ENCODE measurements around the gene MYCBPAP.

The MYCBPAP gene

DNA sequence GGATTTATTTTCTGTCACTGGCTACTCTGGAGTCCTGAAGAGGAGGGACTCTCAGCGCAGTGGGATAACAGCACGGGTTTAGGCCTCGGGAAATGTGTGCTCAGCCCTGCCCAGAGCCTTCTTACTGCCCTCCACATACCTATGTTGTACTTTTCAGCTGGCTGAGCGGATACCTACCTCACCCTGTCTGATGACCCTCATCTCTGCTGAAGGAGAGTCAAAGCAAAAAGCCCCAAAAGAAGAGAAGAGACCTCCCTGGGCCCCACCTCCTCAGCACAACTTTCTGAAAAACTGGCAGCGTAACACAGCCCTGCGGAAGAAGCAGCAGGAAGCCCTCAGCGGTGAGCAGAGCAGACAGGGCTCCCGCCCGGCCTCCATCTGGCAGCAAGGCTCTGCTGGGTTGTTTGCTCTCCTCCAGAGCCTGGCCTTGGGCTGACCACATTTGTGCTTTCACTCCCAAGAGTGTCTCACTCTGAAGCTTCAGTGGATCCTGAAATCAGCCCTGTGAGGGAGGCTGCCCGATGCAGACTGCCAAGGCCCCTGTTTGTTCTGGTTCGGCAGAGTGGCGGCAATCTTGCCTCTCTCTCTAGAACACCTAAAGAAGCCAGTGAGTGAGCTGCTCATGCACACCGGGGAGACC, 10.3 kb downstream of the MYCBPAP start:
- DNase-seq = no peak

DNA sequence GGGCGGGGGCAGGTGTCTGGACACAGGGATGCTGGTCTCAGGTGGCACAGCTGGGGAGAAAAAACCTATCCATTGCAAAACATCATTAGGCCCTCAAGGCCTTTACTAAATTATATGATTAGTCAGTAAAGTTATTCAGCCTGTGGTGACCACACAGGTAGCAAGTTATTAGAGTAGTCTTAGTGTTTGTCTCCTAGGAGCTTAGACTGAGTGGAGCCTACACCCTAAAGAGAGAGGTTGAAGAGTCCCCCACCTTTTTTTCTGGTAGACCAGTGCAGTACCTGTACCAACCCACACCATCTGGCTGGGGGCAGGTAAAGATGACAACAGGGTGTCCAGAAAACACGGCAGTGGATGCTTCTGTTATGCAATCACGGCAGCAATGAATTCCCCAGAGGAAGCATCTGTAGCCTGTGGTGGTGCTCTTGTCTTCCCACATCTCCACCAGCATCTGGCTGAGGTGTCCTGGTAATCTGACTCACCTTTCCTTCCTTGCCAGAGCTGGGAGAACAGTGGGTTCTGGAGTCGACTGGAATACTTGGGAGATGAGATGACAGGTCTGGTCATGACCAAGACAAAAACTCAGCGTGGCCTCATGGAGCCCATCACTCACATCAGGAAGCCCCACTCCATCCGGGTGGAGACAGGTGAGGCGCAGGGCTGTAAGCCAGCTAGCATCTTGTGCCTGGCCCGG, 11.0 kb downstream of the MYCBPAP start:
- DNase-seq = no peak

DNA sequence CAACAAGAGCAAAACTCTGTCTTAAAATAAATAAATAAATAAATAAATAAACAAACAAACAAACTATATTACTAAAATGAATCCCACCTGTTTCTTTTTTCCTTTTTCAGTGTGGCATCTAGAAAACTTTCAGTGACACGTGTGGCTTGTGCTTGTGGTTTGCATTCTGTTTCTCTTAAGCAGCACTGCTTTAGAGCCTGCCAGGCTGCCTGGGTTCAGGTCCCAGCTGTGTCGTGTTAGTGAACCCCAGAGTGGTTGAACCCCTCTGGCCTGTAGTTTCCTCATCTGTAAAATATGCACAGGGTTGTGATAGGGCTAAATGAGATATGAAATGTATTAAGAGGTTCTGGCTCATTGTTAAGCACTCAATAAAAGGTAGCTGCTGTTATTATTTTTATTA, 12.2 kb downstream of the MYCBPAP start:
- no peak for DNase-seq

DNA sequence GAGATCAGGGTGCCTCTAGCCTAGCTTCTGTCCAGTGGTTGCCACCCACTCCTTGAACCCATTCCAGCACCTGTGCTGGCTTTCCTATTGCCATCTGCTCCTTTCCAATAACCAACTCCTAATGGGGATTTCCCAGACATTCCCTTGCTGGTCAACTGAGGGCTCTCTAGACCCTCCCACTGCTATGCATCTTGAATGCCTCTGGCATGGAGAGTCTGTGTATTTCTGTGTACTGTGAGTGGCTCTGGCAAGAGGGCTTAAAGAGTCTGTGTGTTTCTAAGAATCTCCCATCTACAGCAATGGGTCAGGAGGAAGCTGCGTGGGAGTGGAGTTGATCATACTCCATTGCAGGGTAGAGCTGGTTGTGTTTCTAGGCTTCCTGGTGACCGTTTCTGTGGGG, 13.3 kb downstream of the MYCBPAP start:
- DNase-seq = no peak

DNA sequence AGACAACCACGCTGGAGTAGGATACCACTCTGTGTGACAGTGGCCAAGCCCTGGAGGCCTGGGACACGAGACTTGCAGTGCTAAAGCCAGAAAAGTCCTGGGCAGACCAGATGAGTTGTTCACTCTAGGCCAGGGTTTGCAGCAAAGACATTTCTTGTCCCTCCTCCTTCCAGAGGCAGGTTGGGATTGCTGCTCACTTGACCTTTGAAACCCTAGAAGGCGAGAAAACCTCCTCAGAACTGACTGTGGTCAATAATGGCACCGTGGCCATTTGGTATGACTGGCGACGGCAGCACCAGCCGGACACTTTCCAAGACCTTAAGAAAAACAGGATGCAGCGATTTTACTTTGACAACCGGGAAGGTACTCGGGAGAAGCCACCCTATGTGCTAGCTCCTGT, 14.5 kb downstream of the MYCBPAP start:
- DNase-seq = no peak

DNA sequence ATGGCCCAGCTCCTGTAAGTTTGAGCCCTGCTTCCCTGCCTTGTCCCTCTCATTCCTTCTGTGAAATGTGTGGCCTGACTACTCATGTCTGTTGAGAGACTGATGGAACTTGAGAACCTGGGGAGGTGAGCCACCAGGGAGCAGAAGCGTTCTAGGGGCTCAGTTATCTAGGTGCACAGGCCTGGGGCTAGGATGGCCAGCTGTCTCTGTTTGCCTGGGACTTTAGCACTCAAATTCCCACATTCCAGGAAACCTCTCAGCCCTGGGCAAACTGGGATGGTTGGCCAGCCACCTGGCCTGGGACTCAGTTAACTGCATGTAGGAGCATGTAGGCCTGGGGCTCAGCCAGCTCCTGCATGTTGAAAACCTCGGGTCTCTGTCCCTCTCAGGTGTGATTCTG, 15.0 kb downstream of the MYCBPAP start:
- no peak for DNase-seq

DNA sequence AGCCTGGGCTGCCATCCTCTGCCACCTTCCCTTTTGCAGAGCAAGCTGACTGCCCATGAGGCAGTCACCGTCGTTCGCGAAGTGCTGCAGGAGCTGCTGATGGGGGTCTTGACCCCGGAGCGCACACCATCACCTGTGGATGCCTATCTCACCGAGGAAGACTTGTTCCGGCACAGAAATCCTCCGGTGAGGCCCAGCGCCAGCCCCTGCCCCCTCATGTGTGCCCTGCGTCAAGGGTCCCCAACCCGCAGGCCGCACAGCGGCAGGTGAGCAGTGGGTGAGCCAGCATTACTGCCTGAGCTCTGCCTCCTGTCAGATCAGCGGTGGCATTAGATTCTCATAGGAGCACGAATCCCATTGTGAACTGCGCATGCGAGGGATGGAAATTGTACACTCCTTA, 16.6 kb downstream of the MYCBPAP start:
- no peak for DNase-seq

DNA sequence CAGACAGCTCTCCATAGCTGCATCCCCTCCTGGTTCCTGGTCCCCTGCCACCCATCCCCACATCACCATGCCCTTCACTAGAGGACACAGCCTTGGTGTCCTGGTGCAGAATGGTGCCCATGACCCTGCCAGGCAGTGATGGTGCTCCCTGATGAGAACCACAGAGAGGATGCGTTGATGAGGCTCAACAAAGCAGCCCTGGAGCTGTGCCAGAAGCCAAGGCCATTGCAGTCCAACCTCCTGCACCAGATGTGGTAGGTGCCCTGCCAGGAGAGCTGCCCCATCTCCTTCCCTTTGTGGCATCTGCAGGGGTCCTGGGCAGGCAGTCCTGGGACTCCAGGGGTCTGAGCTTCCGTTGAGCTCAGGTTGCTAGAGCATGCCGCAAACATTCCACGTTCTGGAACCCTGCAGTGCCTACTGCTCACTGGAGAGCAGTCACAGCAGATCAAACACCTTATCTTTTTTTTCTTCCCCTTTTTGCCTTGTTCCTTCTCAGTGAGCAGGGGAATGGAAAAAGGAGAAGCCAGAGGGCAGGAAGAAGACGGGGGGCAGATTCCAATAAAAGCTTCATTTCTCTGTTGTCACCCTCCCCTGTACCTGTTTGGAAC, 19.0 kb downstream of the MYCBPAP start:
- no peak for DNase-seq

DNA sequence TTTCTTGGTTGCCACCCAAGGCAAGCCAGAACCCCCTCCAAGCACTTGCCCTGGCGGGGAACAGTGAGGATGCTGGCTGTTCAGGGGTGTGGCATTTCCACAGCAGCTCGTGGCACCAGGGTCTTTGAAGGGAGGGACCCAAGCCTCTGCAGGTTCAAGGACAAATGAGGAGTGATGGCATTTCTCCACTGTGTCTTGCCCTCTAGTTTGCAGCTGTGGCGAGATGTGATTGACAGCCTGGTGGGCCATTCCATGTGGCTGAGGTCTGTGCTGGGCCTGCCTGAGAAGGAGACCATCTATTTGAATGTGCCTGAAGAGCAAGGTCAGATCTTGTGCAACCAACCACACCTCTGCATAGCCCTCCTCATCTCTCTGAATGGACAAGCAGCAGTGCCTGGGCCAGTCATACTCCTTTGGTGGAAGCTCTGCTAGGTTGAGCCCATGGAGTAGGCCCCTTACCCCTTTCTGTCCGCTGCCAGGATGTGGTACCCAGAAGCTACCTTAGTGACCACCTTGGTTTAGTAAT, 19.8 kb downstream of the MYCBPAP start:
- DNase-seq = no peak

DNA sequence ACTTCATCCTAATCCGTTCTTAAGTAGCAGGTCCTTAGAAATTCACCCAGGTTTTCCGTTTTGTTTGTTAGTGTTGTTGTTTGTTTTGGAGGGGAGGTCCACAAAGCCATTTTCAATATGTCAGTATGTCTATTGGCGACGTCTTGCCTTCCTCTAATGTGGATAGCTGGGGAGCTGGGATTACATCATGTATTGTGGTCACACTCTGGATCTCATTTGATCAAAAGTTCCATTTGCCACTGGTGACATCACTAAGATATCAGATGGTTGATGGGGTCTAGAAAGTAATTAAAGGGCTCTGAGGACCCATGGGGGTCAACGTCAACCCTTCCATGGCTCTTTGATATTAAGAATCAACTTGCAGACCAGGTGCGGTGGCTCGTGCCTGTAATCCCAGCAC, 21.6 kb downstream of the MYCBPAP start:
- DNase-seq = no peak

DNA sequence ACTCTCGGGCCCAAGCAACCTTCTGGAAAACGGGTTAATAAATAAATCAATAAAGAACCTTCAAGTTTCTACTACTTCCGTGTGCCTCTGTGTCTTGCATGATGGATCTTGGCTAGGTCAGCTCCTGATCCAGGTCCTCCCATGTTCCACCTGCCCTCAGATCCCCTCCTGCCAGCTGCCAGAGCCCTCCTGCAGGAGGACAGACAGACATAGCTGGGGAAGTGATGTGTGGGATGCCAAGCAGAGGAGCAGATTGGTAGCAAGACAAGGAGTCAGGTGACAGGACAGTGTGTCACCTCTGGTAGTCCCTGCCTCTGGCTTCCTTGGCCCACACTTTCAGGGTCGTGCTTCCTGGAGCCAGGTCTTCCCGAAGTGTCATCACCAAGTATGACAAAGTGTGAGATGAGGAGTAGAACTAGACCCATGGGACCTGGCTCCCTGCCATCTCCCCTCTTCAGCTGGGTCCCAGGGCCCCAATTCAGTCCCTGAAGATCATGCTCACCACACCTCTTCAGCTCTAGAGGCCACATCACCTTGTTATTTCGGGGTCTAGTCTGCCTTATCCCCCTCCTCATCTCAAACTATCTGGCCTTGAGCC, 23.3 kb downstream of the MYCBPAP start:
- DNase-seq = no peak

DNA sequence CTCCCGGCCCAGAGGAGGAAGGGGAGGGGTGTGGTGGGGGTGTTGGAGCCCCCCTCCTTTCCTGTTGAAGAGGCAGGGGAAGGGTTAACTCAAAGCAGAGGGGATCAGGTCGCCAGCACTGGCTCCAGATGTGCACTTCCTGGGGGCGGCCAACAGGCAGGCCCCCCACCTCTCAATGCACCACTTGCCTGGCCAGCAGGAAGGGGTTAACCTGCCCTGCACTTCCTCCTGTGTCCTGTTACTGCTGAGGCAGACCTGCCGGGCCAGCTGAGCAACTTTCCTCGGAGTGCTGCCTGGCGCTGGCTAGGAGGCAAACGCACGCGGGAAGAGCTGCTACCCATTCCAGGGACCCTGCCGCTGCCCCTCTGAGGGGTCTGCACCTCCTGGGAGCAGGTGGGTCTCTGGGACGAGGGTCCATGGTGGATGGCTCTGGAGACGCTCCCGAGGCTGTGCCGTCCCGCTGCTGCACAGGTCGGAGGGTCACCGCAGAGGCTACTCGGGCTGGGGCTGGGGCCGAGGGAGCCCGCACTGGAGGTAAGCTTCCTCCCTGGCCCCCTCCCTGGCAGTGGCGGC, 24.3 kb downstream of the MYCBPAP start, which contains the start of gene EPN3:
TSS of gene EPN3 (plus strand) at position 284 of the 573 bp plus-strand sequence. CDS start 3,822 bp downstream, outside the sequence.
- no peak for DNase-seq

DNA sequence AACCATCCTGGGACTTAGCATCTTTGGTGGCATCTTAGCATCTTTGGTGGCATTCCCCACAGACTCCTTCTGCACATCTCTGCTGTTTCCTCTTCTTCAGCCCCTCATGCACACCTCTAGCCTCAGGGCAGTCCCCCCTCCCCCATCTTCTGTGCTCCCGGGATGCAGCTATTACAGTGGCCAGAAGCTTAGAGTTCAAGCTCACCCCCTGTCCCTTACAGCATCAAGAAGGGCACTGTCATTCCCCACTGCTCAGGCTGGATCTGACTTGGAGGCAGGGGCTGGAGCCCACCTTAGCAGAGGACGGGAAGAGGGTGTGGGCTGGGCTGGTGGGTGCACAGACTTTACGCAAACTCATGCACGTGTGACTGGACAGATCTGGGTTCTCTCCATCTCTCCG, 24.9 kb downstream of the MYCBPAP start:
- DNase-seq = no peak

DNA sequence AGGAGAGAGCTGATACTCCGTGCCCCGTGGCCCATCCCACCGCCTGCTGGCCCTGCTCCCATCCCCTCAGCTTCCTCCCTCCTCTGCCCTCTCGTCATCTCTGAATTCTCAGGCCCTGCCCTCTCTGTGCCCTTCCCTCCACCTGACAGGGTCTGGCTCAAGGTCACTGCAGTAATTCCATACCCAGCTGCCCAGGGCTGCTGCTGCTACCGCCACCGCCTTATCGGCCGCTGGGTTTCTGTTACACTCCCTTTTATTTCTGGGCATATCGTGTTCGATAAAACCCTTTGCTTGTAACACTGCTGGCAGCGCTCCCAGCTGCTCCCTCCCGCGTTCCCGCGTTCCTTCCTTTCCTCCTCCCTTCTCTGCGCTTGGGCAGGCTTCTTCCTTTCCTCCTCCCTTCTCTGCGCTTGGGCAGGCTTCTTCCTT, 25.5 kb downstream of the MYCBPAP start:
- no peak for DNase-seq

DNA sequence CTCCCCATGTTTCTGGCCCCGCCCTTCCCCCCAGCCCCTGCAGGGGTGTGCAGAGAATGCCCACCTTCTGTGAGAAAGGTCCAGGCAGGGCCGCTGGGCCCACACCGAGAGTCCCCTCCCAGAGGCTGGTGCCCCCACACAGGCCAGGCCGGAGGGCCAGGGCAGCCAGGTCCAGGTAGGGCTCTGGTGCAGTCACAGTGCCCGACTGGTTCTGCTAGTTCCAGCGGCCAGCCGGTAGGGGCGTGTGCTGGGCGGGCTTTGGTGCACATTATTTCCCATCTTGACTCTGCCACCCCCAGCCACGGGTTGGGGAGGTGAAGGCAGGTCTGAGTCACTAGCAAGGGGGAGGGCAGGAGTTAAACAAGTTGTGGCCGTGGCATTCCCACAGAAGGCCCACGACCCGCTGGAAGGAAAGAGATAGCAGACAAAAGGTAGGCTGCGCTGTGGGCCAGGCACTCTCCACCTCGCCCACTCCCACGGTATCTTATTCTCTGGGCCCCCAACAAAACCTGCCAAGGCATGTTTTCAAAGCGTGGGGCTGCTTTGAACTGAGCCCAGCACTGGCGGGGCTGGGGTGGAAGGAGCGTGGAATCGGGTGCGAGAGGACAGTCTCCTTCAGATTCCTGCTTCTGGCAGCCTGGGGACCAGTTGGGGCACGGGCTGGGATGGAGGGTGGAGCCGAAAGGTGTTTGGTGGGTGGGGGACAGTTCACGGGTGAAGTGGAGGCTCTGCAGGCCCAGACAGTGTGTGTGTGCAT, 26.2 kb downstream of the MYCBPAP start:
- peak; percentile 61 for DNase-seq

DNA sequence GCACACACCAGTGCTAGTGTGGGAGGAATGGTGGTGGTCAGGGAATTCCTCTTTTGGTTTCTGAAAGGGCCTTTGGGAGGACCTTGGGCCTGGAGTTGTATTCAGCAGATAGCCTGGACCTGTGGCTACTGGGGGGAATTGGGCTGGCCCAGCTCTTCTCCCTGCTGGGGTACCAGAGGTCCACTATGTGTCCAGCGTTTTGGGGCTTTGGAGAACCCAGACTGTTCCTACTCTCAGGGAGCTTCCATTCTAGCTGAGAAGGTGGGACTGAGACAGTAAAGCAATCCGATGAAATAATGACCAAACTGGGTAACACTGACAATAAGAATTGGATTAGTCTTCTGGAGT, 26.7 kb downstream of the MYCBPAP start:
- no peak for DNase-seq

DNA sequence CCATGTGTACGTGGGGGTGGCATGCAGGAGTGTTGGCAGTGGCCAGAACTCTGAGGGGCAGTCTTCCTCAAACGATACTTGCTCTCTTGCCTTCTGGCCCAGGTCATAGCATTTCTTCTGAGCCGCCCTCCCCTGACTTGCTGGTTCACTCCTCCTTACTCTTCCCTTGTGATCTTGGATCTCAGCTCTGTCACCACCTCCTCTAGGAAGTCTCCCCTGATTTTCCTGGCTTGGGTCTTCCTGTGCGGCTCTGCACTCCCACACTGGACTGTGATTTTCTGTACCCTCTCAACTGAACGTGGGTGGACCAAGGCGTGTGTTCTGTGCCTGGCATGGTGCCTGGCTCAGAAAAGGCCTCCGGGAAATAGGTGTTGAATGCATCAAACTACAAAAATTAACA, 27.2 kb downstream of the MYCBPAP start:
- no peak for DNase-seq

DNA sequence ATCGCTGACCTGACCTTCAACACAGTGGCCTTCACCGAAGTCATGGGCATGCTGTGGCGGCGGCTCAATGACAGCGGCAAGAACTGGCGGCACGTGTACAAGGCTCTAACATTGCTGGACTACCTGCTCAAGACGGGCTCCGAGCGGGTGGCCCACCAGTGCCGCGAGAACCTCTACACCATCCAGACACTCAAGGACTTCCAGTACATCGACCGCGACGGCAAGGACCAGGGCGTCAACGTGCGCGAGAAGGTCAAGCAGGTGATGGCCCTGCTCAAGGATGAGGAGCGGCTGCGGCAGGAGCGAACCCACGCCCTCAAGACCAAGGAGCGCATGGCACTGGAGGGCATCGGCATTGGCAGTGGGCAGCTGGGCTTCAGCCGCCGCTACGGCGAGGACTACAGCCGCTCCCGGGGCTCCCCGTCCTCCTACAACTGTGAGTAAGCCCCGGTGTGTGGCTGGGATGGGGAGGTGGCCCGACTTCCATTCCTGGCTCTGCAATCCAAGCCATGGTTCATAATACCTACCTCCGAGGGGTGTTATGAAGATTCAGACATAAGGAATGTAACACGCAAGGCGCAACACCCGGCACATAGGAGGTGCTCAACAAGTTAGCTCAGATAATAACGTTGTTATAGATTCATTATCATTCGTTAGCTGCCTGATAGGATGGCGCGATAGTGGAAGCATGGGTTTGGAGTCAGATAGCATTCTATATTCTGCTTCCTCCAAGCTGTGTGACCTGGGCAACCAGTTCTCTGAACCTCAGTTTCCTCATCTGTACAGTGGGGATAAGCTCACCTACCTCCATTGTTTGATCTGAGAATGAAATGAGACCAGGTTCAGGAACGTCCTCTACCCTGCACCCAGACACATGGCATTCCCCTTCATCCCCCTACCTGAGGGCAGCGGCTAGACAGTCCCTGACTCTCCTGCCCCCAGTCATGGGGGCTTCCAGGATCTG, 28.7 kb downstream of the MYCBPAP start:
- DNase-seq = no peak

DNA sequence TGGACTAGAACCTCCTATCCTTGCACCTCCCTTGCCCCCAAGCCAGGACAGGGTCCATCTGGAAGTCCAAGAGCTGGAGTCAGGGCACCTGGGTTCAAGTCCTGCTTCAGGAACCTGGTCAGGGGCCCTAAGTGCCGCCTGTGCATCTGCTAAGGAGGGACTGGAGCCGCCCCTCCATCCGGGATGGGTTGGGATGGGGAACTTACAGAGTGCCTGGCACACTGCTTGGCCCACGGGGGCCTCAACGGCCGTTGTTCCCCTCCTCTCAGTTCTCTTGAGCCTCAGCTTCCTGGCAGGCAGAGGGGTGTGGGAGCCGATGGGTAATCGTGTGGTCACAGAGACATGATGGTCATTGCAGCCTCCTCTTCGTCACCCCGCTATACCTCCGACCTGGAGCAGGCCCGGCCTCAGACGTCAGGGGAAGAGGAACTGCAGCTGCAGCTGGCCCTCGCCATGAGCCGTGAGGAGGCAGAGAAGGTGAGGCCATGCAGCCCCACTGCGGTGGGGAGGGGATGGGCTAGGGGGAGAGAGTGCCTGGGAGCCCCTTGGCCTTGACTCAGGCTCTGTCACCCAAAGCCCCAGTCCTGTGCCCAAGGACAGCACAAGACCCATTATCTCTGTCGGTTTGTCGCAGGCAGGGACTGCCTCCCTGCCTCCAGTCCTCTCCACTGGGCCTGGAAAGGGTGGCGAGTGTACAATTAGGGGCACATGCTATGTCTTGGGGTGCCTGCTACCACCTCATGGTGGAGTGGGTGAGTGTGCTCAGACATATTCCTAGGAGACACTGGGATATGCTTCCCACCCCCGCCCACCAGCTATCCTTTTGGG, 29.7 kb downstream of the MYCBPAP start:
- no peak for DNase-seq

Data from stimulated activated CD8-positive, alpha-beta memory T cell treated with anti-CD3 and anti-CD28 coated beads, Interleukin-4, amount 100 ng/mL, for 48 hours (primary cell).